ENCODE data around the gene KCNT2. TPM values are rescaled to one million over a fixed set of nuclear protein-coding genes. Genes with fewer than 3 reads are reported as not detected.

The KCNT2 gene
- polyA plus RNA-seq, 2 of the 4 experiments (the other 2 are of a cell fraction), result 0.14 to 1.7 TPM

- TF ChIP-seq PBX3 (IDR thresholded peaks at IDR 0.05), result no peak
Observed at GRCh38 chr1:196361112-196361714, 247.0 kb downstream of the KCNT2 start (continued).

GRCh38 chr1:196357913-196358312 lies 250.3 kb downstream of the KCNT2 start:
- DNase-seq (ENCODE audit: low read depth in 1 of 2, low spot score in 1 of 2) (no peak), ATAC-seq (no peak), FAIRE-seq (no peak)
- no peaks in the 10 kb centered on the region for H3K9me3 ChIP-seq
- H3K4me1 ChIP-seq, result peaks cover 15% of the 10 kb centered on the region
- 79% methylated on average over 1 of the region's 1 CpG for WGBS (ENCODE audit: missing lambda C conversion rate)
- H3K27ac ChIP-seq, result no peak overlapping the region
- H3K4me3 ChIP-seq, result no peak overlapping the region
- POLR2A ChIA-PET, result no interaction called here
- TF ChIP-seq KDM1A (IDR thresholded peaks at IDR 0.05; ENCODE audit: low read depth), result no peak
- H3K4me2 ChIP-seq, result no peak overlapping the region
- CTCF ChIA-PET, result interaction anchor here (1.0 kb wide), 1 partner anchor 304 kb away, joined by 6 read pairs; no protein-coding TSS in a partner anchor

DNA sequence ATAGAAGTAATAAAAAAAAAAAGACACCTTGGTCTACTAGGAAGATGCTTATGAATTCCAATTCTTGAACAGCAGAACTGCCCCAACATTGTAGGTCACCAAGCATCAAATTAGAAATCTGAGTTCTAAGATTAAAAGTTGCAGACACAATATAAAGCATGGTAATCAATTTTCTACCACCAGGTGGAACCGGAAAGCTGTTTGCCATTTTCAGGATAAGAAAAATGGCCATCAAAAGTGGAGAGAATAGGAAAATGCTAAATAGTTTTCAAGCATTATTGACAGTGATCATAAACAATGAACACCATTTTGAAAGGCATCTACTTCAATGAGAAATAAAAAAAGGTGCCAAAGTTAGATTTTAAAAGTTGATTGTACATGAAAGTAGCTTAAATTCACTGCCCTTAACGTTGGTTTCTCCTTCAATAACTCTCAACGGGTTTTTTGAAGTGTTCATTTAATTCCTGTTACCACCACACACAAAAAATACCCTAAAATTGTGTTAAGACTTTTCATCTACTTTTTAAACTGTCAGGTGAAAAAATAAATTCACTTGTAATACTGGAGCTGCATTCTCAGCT lies 252.9 kb downstream of the KCNT2 start:
- 54% methylated on average over 3 of the region's 3 CpGs for WGBS (ENCODE audit: missing lambda C conversion rate)
- FAIRE-seq, result no peak
- H3K4me3 ChIP-seq, result no peak overlapping the region
- H3K27ac ChIP-seq, result no peak overlapping the region
- ChIA-PET CTCF (interaction anchor here (0.6 to 2.3 kb wide), 7 partner anchors 22 to 346 kb away, joined by 3 to 20 read pairs (median 3); no protein-coding TSS in a partner anchor), POLR2A (no interaction called here)
- TF ChIP-seq, protein P1, sequence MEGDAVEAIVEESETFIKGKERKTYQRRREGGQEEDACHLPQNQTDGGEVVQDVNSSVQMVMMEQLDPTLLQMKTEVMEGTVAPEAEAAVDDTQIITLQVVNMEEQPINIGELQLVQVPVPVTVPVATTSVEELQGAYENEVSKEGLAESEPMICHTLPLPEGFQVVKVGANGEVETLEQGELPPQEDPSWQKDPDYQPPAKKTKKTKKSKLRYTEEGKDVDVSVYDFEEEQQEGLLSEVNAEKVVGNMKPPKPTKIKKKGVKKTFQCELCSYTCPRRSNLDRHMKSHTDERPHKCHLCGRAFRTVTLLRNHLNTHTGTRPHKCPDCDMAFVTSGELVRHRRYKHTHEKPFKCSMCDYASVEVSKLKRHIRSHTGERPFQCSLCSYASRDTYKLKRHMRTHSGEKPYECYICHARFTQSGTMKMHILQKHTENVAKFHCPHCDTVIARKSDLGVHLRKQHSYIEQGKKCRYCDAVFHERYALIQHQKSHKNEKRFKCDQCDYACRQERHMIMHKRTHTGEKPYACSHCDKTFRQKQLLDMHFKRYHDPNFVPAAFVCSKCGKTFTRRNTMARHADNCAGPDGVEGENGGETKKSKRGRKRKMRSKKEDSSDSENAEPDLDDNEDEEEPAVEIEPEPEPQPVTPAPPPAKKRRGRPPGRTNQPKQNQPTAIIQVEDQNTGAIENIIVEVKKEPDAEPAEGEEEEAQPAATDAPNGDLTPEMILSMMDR (IDR thresholded peaks at IDR 0.05), result peak; percentile 58
- TF ChIP-seq SMC3 (IDR thresholded peaks at IDR 0.05) (peak; percentile 79), RAD21 (conservative IDR thresholded peaks at IDR 0.05 in 1 of 2, IDR thresholded peaks at IDR 0.05 in 1 of 2) (peak; percentile 63 to 69), EHF (CRISPR knock-in tag; IDR thresholded peaks at IDR 0.05) (no peak)
- no peak overlapping the region for H3K4me2 ChIP-seq
- peak; percentile 5 to 33 for DNase-seq (ENCODE audit: low read depth in 1 of 2, low spot score in 1 of 2)
- ATAC-seq, result peak in 1 of 2 experiments; percentile 64; a peak in 2 of 6 replicates
- no peaks in the 10 kb centered on the region for H3K4me1 ChIP-seq
- H3K9me3 ChIP-seq, result no peaks in the 10 kb centered on the region

GRCh38 chr1:196344453-196344852 lies 263.8 kb downstream of the KCNT2 start:
- ATAC-seq, result no peak
- Histone ChIP-seq H3K4me2 (no peak overlapping the region), H3K27ac (no peak overlapping the region), H3K4me3 (no peak overlapping the region), H3K9me3 (no peaks in the 10 kb centered on the region), H3K4me1 (no peaks in the 10 kb centered on the region)
- no peak for DNase-seq (ENCODE audit: low read depth in 1 of 2, low spot score in 1 of 2)
- CTCF ChIA-PET, result interaction anchor here (1.7 kb wide), 1 partner anchor 317 kb away, joined by 4 read pairs; no protein-coding TSS in a partner anchor
- WGBS (ENCODE audit: missing lambda C conversion rate), result 47% methylated on average over 2 of the region's 2 CpGs
- TF ChIP-seq ZNF302 (CRISPR knock-in tag; IDR thresholded peaks at IDR 0.05) (no peak), USF2 (IDR thresholded peaks at IDR 0.05) (no peak), HES2 (IDR thresholded peaks at IDR 0.05) (no peak)
- no peak for FAIRE-seq
- POLR2A ChIA-PET, result no interaction called here

GRCh38 chr1:196324345-196324744 lies 283.9 kb downstream of the KCNT2 start:
- ATAC-seq (no peak), DNase-seq (ENCODE audit: low read depth in 1 of 2, low spot score in 1 of 2) (no peak), FAIRE-seq (no peak)
- Histone ChIP-seq H3K4me1 (peaks cover 7% of the 10 kb centered on the region; the same call in 2 of the 3 replicates), H3K4me3 (no peak overlapping the region), H3K4me2 (no peak overlapping the region), H3K9me3 (no peaks in the 10 kb centered on the region), H3K27ac (no peak overlapping the region)
- 24% methylated on average over 1 of the region's 1 CpG for WGBS (ENCODE audit: missing lambda C conversion rate)
- ChIA-PET CTCF (interaction anchor here (1.4 kb wide), 1 partner anchor 337 kb away, joined by 8 read pairs; no protein-coding TSS in a partner anchor), POLR2A (no interaction called here)
- TF ChIP-seq RCOR1 (IDR thresholded peaks at IDR 0.05; ENCODE audit: low read depth, low read length) (no peak), POLR2AphosphoS2 (conservative IDR thresholded peaks at IDR 0.05; ENCODE audit: low read length) (no peak), FOSB (CRISPR knock-in tag; IDR thresholded peaks at IDR 0.05) (no peak), ZNF302 (CRISPR knock-in tag; IDR thresholded peaks at IDR 0.05) (no peak), MYC (IDR thresholded peaks at IDR 0.05; ENCODE audit: borderline replicate concordance, low read length) (no peak), CHD4 (IDR thresholded peaks at IDR 0.05; ENCODE audit: borderline replicate concordance) (no peak), NFE2L2 (conservative IDR thresholded peaks at IDR 0.05; ENCODE audit: low read length) (no peak), RNF2 (IDR thresholded peaks at IDR 0.05; ENCODE audit: borderline replicate concordance, low read depth) (no peak), HEYL (CRISPR knock-in tag; IDR thresholded peaks at IDR 0.05) (no peak), CBX8 (IDR thresholded peaks at IDR 0.05) (no peak), HDAC2 (IDR thresholded peaks at IDR 0.05) (no peak), CHD2 (IDR thresholded peaks at IDR 0.05; ENCODE audit: low read length, partially characterized antibody) (no peak), HES2 (IDR thresholded peaks at IDR 0.05) (no peak)
- TF ChIP-seq, protein P2, sequence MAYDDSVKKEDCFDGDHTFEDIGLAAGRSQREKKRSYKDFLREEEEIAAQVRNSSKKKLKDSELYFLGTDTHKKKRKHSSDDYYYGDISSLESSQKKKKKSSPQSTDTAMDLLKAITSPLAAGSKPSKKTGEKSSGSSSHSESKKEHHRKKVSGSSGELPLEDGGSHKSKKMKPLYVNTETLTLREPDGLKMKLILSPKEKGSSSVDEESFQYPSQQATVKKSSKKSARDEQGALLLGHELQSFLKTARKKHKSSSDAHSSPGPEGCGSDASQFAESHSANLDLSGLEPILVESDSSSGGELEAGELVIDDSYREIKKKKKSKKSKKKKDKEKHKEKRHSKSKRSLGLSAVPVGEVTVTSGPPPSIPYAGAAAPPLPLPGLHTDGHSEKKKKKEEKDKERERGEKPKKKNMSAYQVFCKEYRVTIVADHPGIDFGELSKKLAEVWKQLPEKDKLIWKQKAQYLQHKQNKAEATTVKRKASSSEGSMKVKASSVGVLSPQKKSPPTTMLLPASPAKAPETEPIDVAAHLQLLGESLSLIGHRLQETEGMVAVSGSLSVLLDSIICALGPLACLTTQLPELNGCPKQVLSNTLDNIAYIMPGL (CRISPR knock-in tag; IDR thresholded peaks at IDR 0.05; ENCODE audit: borderline replicate concordance), result no peak

Measured in A549 (cell line).